Liver (tissue), 9 donors: ENCODE data around the gene PPP1R9A. TPM values are rescaled to one million over a fixed set of nuclear protein-coding genes. Genes with fewer than 3 reads are reported as not detected.

ENCODE experiments used
- DNase-seq: peaks from one replicate; pipeline ENCODE4 v3.0.0-alpha.2; 2017; ENCODE audit warnings: low spot score
- H3K27ac ChIP-seq, 2 donors: one replicate each; pipeline ENCODE4 v1.7.0; 2013; ENCODE audit warnings: inconsistent platforms in 2 of 2, low read length in 2 of 2, control low read depth in 1 of 2, low read depth in 1 of 2, mild to moderate bottlenecking in 1 of 2
- H3K27me3 ChIP-seq, 4 donors: one replicate each; pipeline versions ENCODE4 v1.6.1 to v1.7.0; 2013; ENCODE audit warnings: low read length in 3 of 4, inconsistent platforms in 1 of 4, mild to moderate bottlenecking in 1 of 4, moderate library complexity in 1 of 4; ENCODE audit not compliant: control insufficient read depth in 4 of 4, insufficient read depth in 4 of 4
- H3K36me3 ChIP-seq, 4 donors: one replicate each; pipeline versions ENCODE4 v1.6.1 to v1.7.0; 2013; ENCODE audit warnings: low read length in 3 of 4, mild to moderate bottlenecking in 3 of 4, low read depth in 1 of 4, moderate library complexity in 1 of 4; ENCODE audit not compliant: control insufficient read depth in 4 of 4, insufficient read depth in 3 of 4
- H3K4me1 ChIP-seq, 4 donors: one replicate each; pipeline versions ENCODE4 v1.6.1 to v1.7.0; 2013; ENCODE audit warnings: low read length in 3 of 4, mild to moderate bottlenecking in 3 of 4, moderate library complexity in 1 of 4; ENCODE audit not compliant: control insufficient read depth in 4 of 4, insufficient read depth in 4 of 4
- H3K4me3 ChIP-seq, 3 donors: one replicate each; pipeline versions ENCODE4 v1.6.1 to v1.7.0; 2013; ENCODE audit warnings: low read length in 3 of 3, control low read depth in 1 of 3, low read depth in 1 of 3, mild to moderate bottlenecking in 1 of 3
- H3K9ac ChIP-seq, 2 donors: one replicate each; pipeline ENCODE4 v1.7.0; 2013; ENCODE audit warnings: low read length in 2 of 2, mild to moderate bottlenecking in 2 of 2, moderate library complexity in 2 of 2, control low read depth in 1 of 2, low read depth in 1 of 2
- H3K9me3 ChIP-seq, 4 donors: one replicate each; pipeline versions ENCODE4 v1.6.1 to v1.7.0; 2013; ENCODE audit warnings: low read length in 3 of 4; ENCODE audit not compliant: control insufficient read depth in 4 of 4
- ATF3 ChIP-seq: IDR thresholded peaks from 2 replicates; pipeline ENCODE4 v1.6.1; 2016; ENCODE audit warnings: antibody characterized with exemption
- CTCF ChIP-seq: fragments of 150-350 bp; IDR thresholded peaks from 2 replicates; pipeline ENCODE4 v1.5.1; 2017; ENCODE audit warnings: improper control_type of control experiment, low read depth, low read length; ENCODE audit not compliant: missing input control
- EGR1 ChIP-seq, 2 donors: IDR thresholded peaks; 2 replicates each; pipeline ENCODE4 v1.6.1; 2016 to 2018; ENCODE audit warnings: antibody characterized with exemption in 2 of 2, low read depth in 2 of 2
- FOXA1 ChIP-seq: IDR thresholded peaks from 2 replicates; pipeline ENCODE4 v1.6.1; 2016; ENCODE audit warnings: antibody characterized with exemption
- FOXA2 ChIP-seq: IDR thresholded peaks from 2 replicates; pipeline ENCODE4 v1.6.1; 2016; ENCODE audit warnings: antibody characterized with exemption
- GABPA ChIP-seq, 2 donors: IDR thresholded peaks in 1 of 2; conservative IDR thresholded peaks in 1 of 2; 2 replicates each; pipeline ENCODE4 v1.6.1; 2016; ENCODE audit warnings: antibody characterized with exemption in 2 of 2, mild to moderate bottlenecking in 1 of 2, moderate library complexity in 1 of 2
- HNF4A ChIP-seq, 2 donors: conservative IDR thresholded peaks; 2 replicates each; pipeline ENCODE4 v1.6.1; 2016; ENCODE audit warnings: antibody characterized with exemption in 2 of 2, mild to moderate bottlenecking in 2 of 2
- HNF4G ChIP-seq: IDR thresholded peaks from 2 replicates; pipeline ENCODE4 v1.6.1; 2016; ENCODE audit warnings: antibody characterized with exemption
- JUND ChIP-seq, 2 donors: IDR thresholded peaks; 2 replicates each; pipeline ENCODE4 v1.6.1; 2016; ENCODE audit warnings: antibody characterized with exemption in 2 of 2
- MAX ChIP-seq: IDR thresholded peaks from 2 replicates; pipeline ENCODE4 v1.6.1; 2016; ENCODE audit warnings: antibody characterized with exemption
- NR2F2 ChIP-seq: IDR thresholded peaks from 2 replicates; pipeline ENCODE4 v1.6.1; 2016; ENCODE audit warnings: antibody characterized with exemption
- RAD21 ChIP-seq, 2 donors: IDR thresholded peaks; 2 replicates each; pipeline ENCODE4 v1.6.1; 2016; ENCODE audit warnings: antibody characterized with exemption in 2 of 2, mild to moderate bottlenecking in 2 of 2
- REST ChIP-seq: IDR thresholded peaks from 2 replicates; pipeline ENCODE4 v1.6.1; 2016; ENCODE audit warnings: antibody characterized with exemption, mild to moderate bottlenecking
- RXRA ChIP-seq, 2 donors: IDR thresholded peaks; 2 replicates each; pipeline ENCODE4 v1.6.1; 2017 to 2018; ENCODE audit warnings: antibody characterized with exemption in 2 of 2, mild to moderate bottlenecking in 1 of 2
- SP1 ChIP-seq: IDR thresholded peaks from 2 replicates; pipeline ENCODE4 v1.6.1; 2018; ENCODE audit warnings: antibody characterized with exemption, mild to moderate bottlenecking
- TAF1 ChIP-seq: conservative IDR thresholded peaks from 2 replicates; pipeline ENCODE4 v1.6.1; 2016; ENCODE audit warnings: antibody characterized with exemption, mild to moderate bottlenecking
- ZBTB33 ChIP-seq: IDR thresholded peaks from 2 replicates; pipeline ENCODE4 v1.6.1; 2016; ENCODE audit warnings: antibody characterized with exemption
- WGBS: extraction: QIAGEN DNeasy Blood & Tissue Kit; methylation state at CpG from one replicate; pipeline ENCODE4 v1.1.7; 2013; 5-methylcytosine and 5-hydroxymethylcytosine counted together
- polyA plus RNA-seq, 2 donors: library from polyadenylated mRNA; stranded (reverse) in 1 of 2; unstranded in 1 of 2; fragments of 200-250 nt in 1 of 2; fragments of >200 nt in 1 of 2; fragmentation: Nextera tagmentation in 1 of 2; extraction: Ambion mirVana in 1 of 2; gene quantifications; one replicate each; pipeline versions ENCODE4 v1.2.1 to v1.2.3, GENCODE V29; 2013 to 2015
- total RNA-seq, 2 donors: library from RNA; depleted of rRNA; stranded (reverse); fragments of >200 nt; gene quantifications; one replicate each; pipeline ENCODE4 v1.2.3, GENCODE V29; 2014
- donor health status: healthy.
- donor health status: healthy.
- donor health status: healthy.
- donor health status: healthy.
- donor health status: healthy.

PPP1R9A gene
- total and polyA plus RNA-seq, 4 donors: 0.17 to 5.4 (median 2.7) TPM

GRCh38 chr7:94996369-94996768 is 89.0 kb downstream of the PPP1R9A start:
- H3K36me3 ChIP-seq: no peaks in the 10 kb centered on the region
- H3K9ac ChIP-seq: no peak overlapping the region
- H3K4me3 ChIP-seq: no peak overlapping the region
- TF ChIP-seq TAF1 (no peak), RXRA (IDR thresholded peaks at IDR 0.05) (no peak), ZBTB33 (no peak), GABPA (IDR thresholded peaks at IDR 0.05 in 1 of 2, conservative IDR thresholded peaks at IDR 0.05 in 1 of 2) (no peak), EGR1 (IDR thresholded peaks at IDR 0.05; ENCODE audit: low read depth in 2 of 2) (no peak), CTCF (no peak), REST (no peak), ATF3 (no peak), FOXA2 (no peak), JUND (IDR thresholded peaks at IDR 0.05) (no peak), RAD21 (IDR thresholded peaks at IDR 0.05) (no peak), HNF4A (conservative IDR thresholded peaks at IDR 0.05) (no peak), NR2F2 (no peak), MAX (no peak), FOXA1 (no peak)
- H3K9me3 ChIP-seq: no peaks in the 10 kb centered on the region
- H3K27me3 ChIP-seq: no peaks in the 10 kb centered on the region
- no peaks in the 10 kb centered on the region for H3K4me1 ChIP-seq
- no peak overlapping the region for H3K27ac ChIP-seq
- no peak for DNase-seq

- H3K27me3 ChIP-seq: no peaks in the 10 kb centered on the region
- H3K9ac ChIP-seq: no peak overlapping the region
- no peak overlapping the region for H3K4me3 ChIP-seq
- TF ChIP-seq JUND (IDR thresholded peaks at IDR 0.05) (no peak), CTCF (no peak), HNF4G (no peak), SP1 (no peak), RXRA (IDR thresholded peaks at IDR 0.05) (no peak)
- no peak for DNase-seq
- H3K27ac ChIP-seq: no peak overlapping the region
- H3K9me3 ChIP-seq: no peaks in the 10 kb centered on the region
- H3K36me3 ChIP-seq: no peaks in the 10 kb centered on the region
- H3K4me1 ChIP-seq: no peaks in the 10 kb centered on the region
- WGBS: 90% methylated on average over 2 of the region's 2 CpGs
Observed at GRCh38 chr7:94997547-94997946, 90.2 kb downstream of the PPP1R9A start.
